SK-N-SH (cell line): ENCODE measurements around the gene ACAD10. TPM values are rescaled to one million over a fixed set of nuclear protein-coding genes. Genes with fewer than 3 reads are reported as not detected.

Experiments used
- CTCF ChIA-PET: fragments of 300-600, 350-600 bp; formaldehyde crosslinking; extraction: SDS; loops from one replicate; lab custom pipeline; 2021; lab: Yijun Ruan, JAX
- POLR2A ChIA-PET: fragments of 350-600 bp; sonication (Branson Sonifier 250); formaldehyde crosslinking; extraction: SDS; loops from one replicate; lab custom pipeline; 2020; ENCODE audit warnings: antibody characterized with exemption, inconsistent platforms; lab: Yijun Ruan, JAX
- DNase-seq: peaks from one replicate; pipeline ENCODE4 v3.0.0; 2012
- H2AFZ ChIP-seq: fragments of 200-600 bp; sonication (generic); 2 replicates; pipeline ENCODE4 v1.8.1; 2016; ENCODE audit warnings: antibody characterized with exemption, mild to moderate bottlenecking, low read depth
- H3F3A ChIP-seq: fragments of 200-600 bp; sonication (generic); replicated peaks from 2 replicates; pipeline ENCODE3; 2016; ENCODE audit warnings: antibody characterized with exemption, mild to moderate bottlenecking; ENCODE audit not compliant: insufficient read depth
- H3K27ac ChIP-seq, 2 experiments: fragments of 200-500 bp in 1 of 2; fragments of 200-600 bp in 1 of 2; sonication (Bioruptor generic) in 1 of 2; sonication (generic), shearing (Covaris generic) in 1 of 2; 2 replicates each; pipeline versions ENCODE4 v1.5.1 to v1.6.1; 2014 to 2016; ENCODE audit warnings: low read depth in 2 of 2, inconsistent platforms in 1 of 2, low read length in 1 of 2, mild to moderate bottlenecking in 1 of 2, mixed read lengths in 1 of 2
- H3K27me3 ChIP-seq: fragments of 200-600 bp; sonication (generic), shearing (Covaris generic); 2 replicates; pipeline ENCODE4 v1.6.1; 2016; ENCODE audit warnings: mixed run types; ENCODE audit not compliant: insufficient read depth
- H3K36me3 ChIP-seq, 2 experiments: fragments of 200-500 bp in 1 of 2; fragments of 200-600 bp in 1 of 2; sonication (Bioruptor generic) in 1 of 2; sonication (generic) in 1 of 2; replicated peaks in 1 of 2; 2 replicates each; pipeline versions ENCODE3 to v1.5.1; 2014 to 2016; ENCODE audit warnings: low read length in 1 of 2, mild to moderate bottlenecking in 1 of 2; ENCODE audit not compliant: insufficient read depth in 2 of 2, control insufficient read depth in 1 of 2
- H3K4me1 ChIP-seq, 2 experiments: fragments of 200-500 bp in 1 of 2; fragments of 200-600 bp in 1 of 2; sonication (Bioruptor generic) in 1 of 2; sonication (generic), shearing (Covaris generic) in 1 of 2; 2 replicates each; pipeline versions ENCODE4 v1.5.1 to v1.6.1; 2014 to 2016; ENCODE audit warnings: low read depth in 1 of 2, low read length in 1 of 2, mixed run types in 1 of 2; ENCODE audit not compliant: insufficient read depth in 2 of 2, control insufficient read depth in 1 of 2
- H3K4me2 ChIP-seq: fragments of 200-600 bp; sonication (generic), shearing (Covaris generic); 2 replicates; pipeline ENCODE4 v1.6.1; 2017; ENCODE audit warnings: mixed run types
- H3K4me3 ChIP-seq, 2 experiments: fragments of 200-500 bp in 1 of 2; fragments of 200-600 bp in 1 of 2; sonication (Bioruptor generic) in 1 of 2; sonication (generic), shearing (Covaris generic) in 1 of 2; 2 replicates each; pipeline versions ENCODE4 v1.5.1 to v1.8.1; 2014 to 2016; ENCODE audit warnings: low read depth in 2 of 2, inconsistent platforms in 1 of 2, low read length in 1 of 2, mild to moderate bottlenecking in 1 of 2, mixed read lengths in 1 of 2, moderate library complexity in 1 of 2
- H3K79me2 ChIP-seq: fragments of 200-600 bp; sonication (generic); 2 replicates; pipeline ENCODE4 v1.8.1; 2017; ENCODE audit warnings: mild to moderate bottlenecking; ENCODE audit not compliant: insufficient read depth
- H3K9ac ChIP-seq: fragments of 200-600 bp; sonication (generic); 2 replicates; pipeline ENCODE4 v1.6.1; 2017; ENCODE audit warnings: mixed run types
- H3K9me2 ChIP-seq: fragments of 200-600 bp; sonication (generic); 2 replicates; pipeline ENCODE4 v1.6.1; 2017; ENCODE audit warnings: mixed run types
- H3K9me3 ChIP-seq: fragments of 200-600 bp; sonication (generic); 2 replicates; pipeline ENCODE4 v1.6.1; 2017; ENCODE audit warnings: mixed run types, mild to moderate bottlenecking, moderate library complexity
- H4K20me1 ChIP-seq: fragments of 200-600 bp; sonication (generic); 2 replicates; pipeline ENCODE4 v1.6.1; 2017; ENCODE audit warnings: mild to moderate bottlenecking, mixed run types; ENCODE audit not compliant: insufficient read depth
- IRF3 ChIP-seq: fragments of 150-350 bp; IDR thresholded peaks from 2 replicates; pipeline ENCODE4 v1.6.1; 2016; ENCODE audit warnings: mild to moderate bottlenecking, low read depth, low read length
- MAX ChIP-seq: IDR thresholded peaks from 2 replicates; pipeline ENCODE4 v1.4.0; 2012; ENCODE audit warnings: low read depth
- MXI1 ChIP-seq: IDR thresholded peaks from 2 replicates; pipeline ENCODE4 v1.6.1; 2012; ENCODE audit warnings: mild to moderate bottlenecking, low read depth, low read length, improper control_type of control experiment
- SIN3A ChIP-seq: IDR thresholded peaks from 2 replicates; pipeline ENCODE4 v1.6.1; 2012; ENCODE audit warnings: low read depth, mild to moderate bottlenecking, low read length, moderate library complexity, borderline replicate concordance
- TAF1 ChIP-seq: IDR thresholded peaks from 2 replicates; pipeline ENCODE4 v1.6.1; 2012; ENCODE audit warnings: low read depth, mild to moderate bottlenecking, low read length, moderate library complexity, borderline replicate concordance
- TCF12 ChIP-seq: IDR thresholded peaks from 2 replicates; pipeline ENCODE4 v1.4.0; 2012
- WGBS: methylation state at CpG from one replicate; pipeline ENCODE4 v1.1.6; 2017; ENCODE audit warnings: low lambda C conversion rate; 5-methylcytosine and 5-hydroxymethylcytosine counted together
- polyA plus RNA-seq, 3 experiments: library from polyadenylated mRNA; depleted of rRNA; stranded (reverse); fragments of >200 nt; gene quantifications; 2 replicates each; pipeline ENCODE4 v1.2.3, GENCODE V29; 2012
- TF ChIP-seq, protein P1 (sequence below): IDR thresholded peaks from 2 replicates; pipeline ENCODE4 v1.4.0; 2012; ENCODE audit warnings: low read depth, borderline replicate concordance
- TF ChIP-seq, protein P2 (sequence below): fragments of 150-350 bp; IDR thresholded peaks from 2 replicates; pipeline ENCODE4 v1.6.1; 2017; ENCODE audit warnings: antibody characterized with exemption, low read length, low read depth, borderline replicate concordance
- TF ChIP-seq, protein P3 (sequence below): IDR thresholded peaks from 2 replicates; pipeline ENCODE4 v1.4.0; 2012; ENCODE audit warnings: low read depth, borderline replicate concordance

ACAD10 gene
- polyA plus RNA-seq, 1 of the 3 experiments (the other 2 are of a cell fraction) = 24.6 TPM

DNA sequence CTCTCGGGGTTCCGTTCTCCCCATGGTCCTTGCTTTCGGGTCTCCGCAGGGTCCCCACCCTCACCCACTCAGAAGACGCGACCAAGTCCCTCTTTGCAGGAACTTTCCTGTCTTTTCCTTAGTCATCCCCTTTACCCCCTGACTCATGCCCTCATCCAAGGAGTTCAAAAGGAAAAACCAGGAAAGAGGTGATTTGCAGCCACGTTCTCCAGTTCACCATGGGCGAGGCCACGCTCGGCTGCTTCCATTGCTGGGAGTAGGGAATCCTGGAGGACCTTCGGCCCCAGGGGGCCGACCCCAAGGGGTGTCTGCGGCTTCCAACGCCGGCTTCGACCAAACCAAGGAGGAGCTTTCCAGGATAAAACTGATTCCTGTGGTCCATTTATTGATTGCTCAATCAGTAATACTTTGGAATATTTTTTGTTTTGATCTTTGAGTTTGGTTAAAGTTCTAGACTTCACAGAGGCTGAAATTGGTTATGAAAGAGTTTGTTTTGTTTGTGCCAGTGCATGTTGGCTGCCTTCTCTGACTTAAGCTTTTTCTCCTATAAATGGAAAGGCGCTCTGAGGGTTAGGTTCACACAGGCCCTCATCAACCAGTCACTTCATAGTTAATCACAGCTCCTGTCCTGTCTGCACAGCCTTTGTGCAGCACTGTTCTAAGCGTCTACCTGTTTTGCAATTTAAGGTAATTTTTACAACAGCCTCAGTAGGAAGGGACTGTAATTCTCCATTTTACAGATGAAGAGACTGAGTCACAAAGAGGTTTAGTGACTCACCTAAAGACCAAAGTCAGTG, 81.7 kb downstream of the ACAD10 start:
- Histone ChIP-seq H3K9me3 (no peaks in the 10 kb centered on the region), H3K27me3 (no peaks in the 10 kb centered on the region), H3K4me3 (peak overlapping the region; percentile 66 to 78), H4K20me1 (no peaks in the 10 kb centered on the region), H3F3A (no peaks in the 10 kb centered on the region), H3K4me2 (peak overlapping the region; percentile 92), H3K79me2 (peaks cover 10% of the 10 kb centered on the region; the same call in 1 of the 2 replicates), H3K4me1 (peaks cover 0 to 11% of the 10 kb centered on the region in 2 experiments; a peak in 1 of 4 replicates), H3K36me3 (no peaks in the 10 kb centered on the region), H3K9ac (peak overlapping the region; percentile 75; the same call in 1 of the 2 replicates), H3K9me2 (no peaks in the 10 kb centered on the region), H2AFZ (peak overlapping the region; percentile 95; the same call in 1 of the 2 replicates), H3K27ac (peak overlapping the region; percentile 19 to 28; a peak in 2 of 4 replicates)
- POLR2A ChIA-PET = interaction anchor here (0.7 to 1.0 kb wide), 3 partner anchors 8 to 13 kb away, joined by 3 to 5 read pairs (median 4); no protein-coding TSS in a partner anchor
- TF ChIP-seq, protein P1, sequence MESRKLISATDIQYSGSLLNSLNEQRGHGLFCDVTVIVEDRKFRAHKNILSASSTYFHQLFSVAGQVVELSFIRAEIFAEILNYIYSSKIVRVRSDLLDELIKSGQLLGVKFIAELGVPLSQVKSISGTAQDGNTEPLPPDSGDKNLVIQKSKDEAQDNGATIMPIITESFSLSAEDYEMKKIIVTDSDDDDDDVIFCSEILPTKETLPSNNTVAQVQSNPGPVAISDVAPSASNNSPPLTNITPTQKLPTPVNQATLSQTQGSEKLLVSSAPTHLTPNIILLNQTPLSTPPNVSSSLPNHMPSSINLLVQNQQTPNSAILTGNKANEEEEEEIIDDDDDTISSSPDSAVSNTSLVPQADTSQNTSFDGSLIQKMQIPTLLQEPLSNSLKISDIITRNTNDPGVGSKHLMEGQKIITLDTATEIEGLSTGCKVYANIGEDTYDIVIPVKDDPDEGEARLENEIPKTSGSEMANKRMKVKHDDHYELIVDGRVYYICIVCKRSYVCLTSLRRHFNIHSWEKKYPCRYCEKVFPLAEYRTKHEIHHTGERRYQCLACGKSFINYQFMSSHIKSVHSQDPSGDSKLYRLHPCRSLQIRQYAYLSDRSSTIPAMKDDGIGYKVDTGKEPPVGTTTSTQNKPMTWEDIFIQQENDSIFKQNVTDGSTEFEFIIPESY = no peak
- TF ChIP-seq SIN3A (0 out of 2 replicates have a peak, but pooled peaks have one; percentile 1), TAF1 (no peak), MAX (peak; percentile 60), IRF3 (no peak), TCF12 (no peak), MXI1 (no peak)
- TF ChIP-seq, protein P2, sequence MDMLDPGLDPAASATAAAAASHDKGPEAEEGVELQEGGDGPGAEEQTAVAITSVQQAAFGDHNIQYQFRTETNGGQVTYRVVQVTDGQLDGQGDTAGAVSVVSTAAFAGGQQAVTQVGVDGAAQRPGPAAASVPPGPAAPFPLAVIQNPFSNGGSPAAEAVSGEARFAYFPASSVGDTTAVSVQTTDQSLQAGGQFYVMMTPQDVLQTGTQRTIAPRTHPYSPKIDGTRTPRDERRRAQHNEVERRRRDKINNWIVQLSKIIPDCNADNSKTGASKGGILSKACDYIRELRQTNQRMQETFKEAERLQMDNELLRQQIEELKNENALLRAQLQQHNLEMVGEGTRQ = no peak
- TF ChIP-seq, protein P3, sequence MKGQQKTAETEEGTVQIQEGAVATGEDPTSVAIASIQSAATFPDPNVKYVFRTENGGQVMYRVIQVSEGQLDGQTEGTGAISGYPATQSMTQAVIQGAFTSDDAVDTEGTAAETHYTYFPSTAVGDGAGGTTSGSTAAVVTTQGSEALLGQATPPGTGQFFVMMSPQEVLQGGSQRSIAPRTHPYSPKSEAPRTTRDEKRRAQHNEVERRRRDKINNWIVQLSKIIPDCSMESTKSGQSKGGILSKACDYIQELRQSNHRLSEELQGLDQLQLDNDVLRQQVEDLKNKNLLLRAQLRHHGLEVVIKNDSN = no peak
- 19% methylated on average over 18 of the region's 18 CpGs for WGBS
- DNase-seq = peak; percentile 54
- CTCF ChIA-PET = interaction anchor here (1.3 to 2.2 kb wide), 4 partner anchors 14 to 371 kb away, joined by 4 to 12 read pairs (median 8); no protein-coding TSS in a partner anchor
